CD4-positive, CD25-positive, alpha-beta regulatory T cell (primary cell): ENCODE data around the gene TRIML1. TPM values are rescaled to one million over a fixed set of nuclear protein-coding genes. Genes with fewer than 3 reads are reported as not detected.

Experiments
- polyA plus RNA-seq, 4 donors: library from polyadenylated mRNA; unstranded; fragments of 300-500 nt; fragmentation: Illumina TruSeq; gene quantifications; one replicate each; pipeline ENCODE4 v1.2.3, GENCODE V29; 2021
- total RNA-seq: library from RNA; stranded (reverse); gene quantifications from one replicate; pipeline ENCODE4 v1.2.3, GENCODE V29; 2022

The TRIML1 gene
- total and polyA plus RNA-seq, 5 donors from 2014 or later, result not detected

Other genes with a start within 250 kb of the TRIML1 start
- gene ZFP42, start 143.7 kb upstream of the TRIML1 start, total RNA-seq, result not detected
- gene ZFP42, start 143.7 kb upstream of the TRIML1 start, polyA plus RNA-seq, result not detected
- not detected for gene TRIML2, start 29.8 kb upstream of the TRIML1 start, total RNA-seq
- not detected for gene TRIML2, start 29.8 kb upstream of the TRIML1 start, polyA plus RNA-seq